Measurements from ENCODE around the gene DLGAP1.

DNA sequence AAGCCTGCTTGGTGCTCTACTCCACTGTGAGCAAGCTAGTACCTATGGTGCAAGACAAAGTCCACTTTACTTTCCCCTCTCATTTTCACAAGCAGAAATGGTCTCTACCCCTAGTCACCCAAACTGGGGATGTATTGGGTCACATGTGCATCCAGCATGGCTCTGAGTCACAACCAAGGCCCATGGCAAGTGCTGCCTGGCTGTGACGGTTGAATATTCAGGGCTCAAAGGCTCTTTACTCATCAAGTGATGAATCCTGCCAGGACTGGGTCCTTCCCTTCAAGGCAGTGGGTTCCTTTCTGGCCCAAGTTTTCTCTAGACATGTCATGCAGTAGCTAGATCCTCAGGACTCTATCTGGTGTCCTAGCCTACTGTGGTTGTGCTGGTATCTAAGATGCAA lies 311.5 kb downstream of the DLGAP1 start:
- TF ChIP-seq, protein P1, sequence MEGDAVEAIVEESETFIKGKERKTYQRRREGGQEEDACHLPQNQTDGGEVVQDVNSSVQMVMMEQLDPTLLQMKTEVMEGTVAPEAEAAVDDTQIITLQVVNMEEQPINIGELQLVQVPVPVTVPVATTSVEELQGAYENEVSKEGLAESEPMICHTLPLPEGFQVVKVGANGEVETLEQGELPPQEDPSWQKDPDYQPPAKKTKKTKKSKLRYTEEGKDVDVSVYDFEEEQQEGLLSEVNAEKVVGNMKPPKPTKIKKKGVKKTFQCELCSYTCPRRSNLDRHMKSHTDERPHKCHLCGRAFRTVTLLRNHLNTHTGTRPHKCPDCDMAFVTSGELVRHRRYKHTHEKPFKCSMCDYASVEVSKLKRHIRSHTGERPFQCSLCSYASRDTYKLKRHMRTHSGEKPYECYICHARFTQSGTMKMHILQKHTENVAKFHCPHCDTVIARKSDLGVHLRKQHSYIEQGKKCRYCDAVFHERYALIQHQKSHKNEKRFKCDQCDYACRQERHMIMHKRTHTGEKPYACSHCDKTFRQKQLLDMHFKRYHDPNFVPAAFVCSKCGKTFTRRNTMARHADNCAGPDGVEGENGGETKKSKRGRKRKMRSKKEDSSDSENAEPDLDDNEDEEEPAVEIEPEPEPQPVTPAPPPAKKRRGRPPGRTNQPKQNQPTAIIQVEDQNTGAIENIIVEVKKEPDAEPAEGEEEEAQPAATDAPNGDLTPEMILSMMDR (IDR thresholded peaks at IDR 0.05 in 8 of 11, conservative IDR thresholded peaks at IDR 0.05 in 3 of 11) = no peak
- TF ChIP-seq POLR2A (IDR thresholded peaks at IDR 0.05) = no peak

Measured in spleen (tissue), 7 donors.